Activated T-cell treated with anti-CD3 and anti-CD28 coated beads for 1 hour (primary cell): ENCODE results near the gene COX7C.
"Not testable (repeated sequence)": the region's sequence is repeated elsewhere in the genome, so short reads cannot be mapped to it uniquely, and the experiment has no call there.

Experiments used
- DNase-seq: peaks from one replicate; pipeline ENCODE4 v3.0.0-alpha.2; 2020; ENCODE audit warnings: low read depth

Gene COX7C

GRCh38 chr5:86617756-86618576 is at the start of gene COX7C:
TSS of gene COX7C (plus strand) at chr5:86617941. CDS start at chr5:86618056, 115 bp downstream.
- peak; percentile 79 for DNase-seq

GRCh38 chr5:86569522-86570426 is 48.0 kb upstream of the COX7C start:
- DNase-seq, result not testable (repeated sequence)

GRCh38 chr5:86570427-86571083 is 47.2 kb upstream of the COX7C start:
- no peak for DNase-seq

- DNase-seq, result not testable (repeated sequence)
Measured at GRCh38 chr5:86571109-86571508, 46.6 kb upstream of the COX7C start.

GRCh38 chr5:86572825-86573517 is 44.8 kb upstream of the COX7C start:
- no peak for DNase-seq

- no peak for DNase-seq
Measured at GRCh38 chr5:86579502-86579901, 38.2 kb upstream of the COX7C start.

GRCh38 chr5:86596476-86596875 is 21.3 kb upstream of the COX7C start:
- DNase-seq, result no peak

- DNase-seq, result no peak
Measured at GRCh38 chr5:86605881-86606280, 11.9 kb upstream of the COX7C start.

- DNase-seq, result no peak
Measured at GRCh38 chr5:86613455-86613854, 4.3 kb upstream of the COX7C start.

GRCh38 chr5:86617309-86617755 is 409 bp upstream of the COX7C start:
- DNase-seq, result no peak

GRCh38 chr5:86623785-86624483 is 6.2 kb downstream of the COX7C start:
- no peak for DNase-seq

- DNase-seq, result no peak
Measured at GRCh38 chr5:86625148-86625547, 7.4 kb downstream of the COX7C start.

GRCh38 chr5:86626149-86626548 is 8.4 kb downstream of the COX7C start:
- no peak for DNase-seq

GRCh38 chr5:86631165-86631564 is 13.4 kb downstream of the COX7C start:
- no peak for DNase-seq

- DNase-seq, result no peak
Measured at GRCh38 chr5:86640998-86641397, 23.3 kb downstream of the COX7C start.

GRCh38 chr5:86644843-86645242 is 27.1 kb downstream of the COX7C start:
- DNase-seq, result no peak

- DNase-seq, result no peak
Measured at GRCh38 chr5:86645885-86646284, 28.1 kb downstream of the COX7C start.

GRCh38 chr5:86646671-86647070 is 28.9 kb downstream of the COX7C start:
- no peak for DNase-seq

GRCh38 chr5:86649832-86650505 is 32.2 kb downstream of the COX7C start:
- no peak for DNase-seq

- DNase-seq, result not testable (repeated sequence)
Measured at GRCh38 chr5:86660771-86661170, 43.0 kb downstream of the COX7C start.
